Keratinocyte (primary cell): ENCODE results near the gene CCDC87.

Source experiments
- CTCF ChIP-seq, 3 experiments: IDR thresholded peaks in 1 of 3; conservative IDR thresholded peaks in 1 of 3; optimal IDR thresholded peaks in 1 of 3; 2 replicates in 2 of 3; 3 replicates in 1 of 3; pipeline versions ENCODE3 to v1.5.1; 2011; ENCODE audit warnings: low read length in 3 of 3, mild to moderate bottlenecking in 3 of 3, moderate library complexity in 2 of 3, control low read depth in 1 of 3, inconsistent platforms in 1 of 3; ENCODE audit not compliant: insufficient read depth in 2 of 3; ENCODE audit errors: extremely low read depth in 1 of 3
- EZH2 ChIP-seq: IDR thresholded peaks from one replicate; pipeline ENCODE4 v1.6.1; 2012; ENCODE audit warnings: inconsistent platforms, mild to moderate bottlenecking, low read length, moderate library complexity

- no peak for TF ChIP-seq CTCF (optimal IDR thresholded peaks at IDR 0.05 in 1 of 3, IDR thresholded peaks at IDR 0.05 in 1 of 3, conservative IDR thresholded peaks at IDR 0.05 in 1 of 3; ENCODE audit: extremely low read depth in 1 of 3, insufficient read depth in 2 of 3, low read length in 3 of 3)
- TF ChIP-seq EZH2 = no peak
These were observed 2.7 kb downstream of the CCDC87 start for GRCh38 chr11:66589996-66590675.
